ENCODE data around the gene MYO15A.
A peak's percentile ranks its signal among the peaks of the same experiment; 100 is the strongest.

MYO15A gene

GRCh38 chr17:18071751-18072150, 36.8 kb upstream of the MYO15A start:
- TF ChIP-seq CTCF (conservative IDR thresholded peaks at IDR 0.05; ENCODE audit: low read depth, low read length), result no peak
- H3K4me3 ChIP-seq (ENCODE audit: low read length), result no peak overlapping the region
- DNase-seq (ENCODE audit: low read depth), result no peak

GRCh38 chr17:18074566-18075272, 33.8 kb upstream of the MYO15A start:
- TF ChIP-seq CTCF (conservative IDR thresholded peaks at IDR 0.05; ENCODE audit: low read depth, low read length), result no peak
- H3K4me3 ChIP-seq (ENCODE audit: low read length), result no peak overlapping the region
- no peak for DNase-seq (ENCODE audit: low read depth)

- TF ChIP-seq CTCF (conservative IDR thresholded peaks at IDR 0.05; ENCODE audit: low read depth, low read length), result no peak
- peak; percentile 16 for DNase-seq (ENCODE audit: low read depth)
- no peak overlapping the region for H3K4me3 ChIP-seq (ENCODE audit: low read length)
These were observed 31.6 kb upstream of the MYO15A start for GRCh38 chr17:18076936-18077335.

GRCh38 chr17:18079543-18079942, 29.0 kb upstream of the MYO15A start:
- no peak for DNase-seq (ENCODE audit: low read depth)
- H3K4me3 ChIP-seq (ENCODE audit: low read length), result no peak overlapping the region
- TF ChIP-seq CTCF (conservative IDR thresholded peaks at IDR 0.05; ENCODE audit: low read depth, low read length), result no peak

- TF ChIP-seq CTCF (conservative IDR thresholded peaks at IDR 0.05; ENCODE audit: low read depth, low read length), result no peak
- no peak overlapping the region for H3K4me3 ChIP-seq (ENCODE audit: low read length)
- DNase-seq (ENCODE audit: low read depth), result no peak
These were observed 24.3 kb upstream of the MYO15A start for GRCh38 chr17:18084256-18084655.

- H3K4me3 ChIP-seq (ENCODE audit: low read length), result peak within 1 kb of the TSS; percentile 94
- TF ChIP-seq CTCF (conservative IDR thresholded peaks at IDR 0.05; ENCODE audit: low read depth, low read length), result peak; percentile 4
- DNase-seq (ENCODE audit: low read depth), result peak; percentile 55
These were observed 20.7 kb upstream of the MYO15A start, which contains the start of gene DRG2 for GRCh38 chr17:18087610-18088491. TSS of gene DRG2 (plus strand) at chr17:18087948. CDS start at chr17:18088024, 76 bp downstream.

Data from retinal pigment epithelial cell (primary cell).